ENCODE measurements around the gene BRD4. TPM values are rescaled to one million over a fixed set of nuclear protein-coding genes. Genes with fewer than 3 reads are reported as not detected.

BRD4 gene
- total RNA-seq, 4 donors from 2014 or later = 7.7 to 38.2 (median 31.3) TPM

- Histone ChIP-seq H3K36me3 (peaks cover 0 to 10% (median 0%) of the 10 kb centered on the region in 3 donors), H3K4me1 (peaks cover 74 to 100% (median 91%) of the 10 kb centered on the region in 3 donors), H3K4me3 (no peak overlapping the region), H3K27ac (no peak overlapping the region), H3K27me3 (no peaks in the 10 kb centered on the region), H3K9me3 (no peaks in the 10 kb centered on the region)
- DNase-seq = no peak
- intact Hi-C loops (cut with DNase I) = no loop called here
- TF ChIP-seq POLR2A (IDR thresholded peaks at IDR 0.05) (no peak), CTCF (IDR thresholded peaks at IDR 0.05) (no peak)
- WGBS, 2 donors = 55 to 62% methylated on average over 6 of the region's 6 CpGs
Measured at GRCh38 chr19:15300533-15301197, 31.7 kb downstream of the BRD4 start.

GRCh38 chr19:15299568-15300409 lies 32.5 kb downstream of the BRD4 start:
- peak overlapping the region; percentile 27 to 71 (median 57) for H3K27ac ChIP-seq
- intact Hi-C loops (cut with DNase I) = no loop called here
- DNase-seq = no peak

GRCh38 chr19:15298847-15299567 lies 33.3 kb downstream of the BRD4 start:
- Histone ChIP-seq H3K27ac (peak overlapping the region; percentile 45 to 71 (median 58)), H3K4me1 (peaks cover 79 to 100% (median 90%) of the 10 kb centered on the region in 3 donors), H3K4me3 (no peak overlapping the region), H3K36me3 (peaks cover 0 to 13% (median 0%) of the 10 kb centered on the region in 3 donors), H3K27me3 (no peaks in the 10 kb centered on the region), H3K9me3 (no peaks in the 10 kb centered on the region)
- WGBS, 2 donors = 64 to 77% methylated on average over 5 to 7 of the region's 7 CpGs
- intact Hi-C loops (cut with DNase I) = no loop called here
- TF ChIP-seq CTCF (IDR thresholded peaks at IDR 0.05) (no peak), POLR2A (IDR thresholded peaks at IDR 0.05) (no peak)
- no peak for DNase-seq

More at GRCh38 chr19:15299568-15300409, 32.5 kb downstream of the BRD4 start:
- TF ChIP-seq CTCF (IDR thresholded peaks at IDR 0.05) = no peak
- no peak for TF ChIP-seq POLR2A (IDR thresholded peaks at IDR 0.05)
- Histone ChIP-seq H3K4me1 (peaks cover 79 to 100% (median 90%) of the 10 kb centered on the region in 3 donors), H3K9me3 (no peaks in the 10 kb centered on the region), H3K4me3 (no peak overlapping the region), H3K27me3 (no peaks in the 10 kb centered on the region), H3K36me3 (peaks cover 0 to 13% (median 0%) of the 10 kb centered on the region in 3 donors)
- WGBS, 2 donors = 77 to 83% methylated on average over 10 to 12 of the region's 12 CpGs

- H3K27ac ChIP-seq = peak overlapping the region; percentile 43 to 71 (median 58)
- no peaks in the 10 kb centered on the region for H3K27me3 ChIP-seq
- DNase-seq = no peak
- TF ChIP-seq POLR2A (IDR thresholded peaks at IDR 0.05) = no peak
- TF ChIP-seq CTCF (IDR thresholded peaks at IDR 0.05) = peak in 1 of 6 experiments; percentile 29
- H3K9me3 ChIP-seq = no peaks in the 10 kb centered on the region
- peaks cover 79 to 100% (median 92%) of the 10 kb centered on the region in 3 donors for H3K4me1 ChIP-seq
- intact Hi-C loops (cut with DNase I) = no loop called here
- no peak overlapping the region for H3K4me3 ChIP-seq
- 29 to 32% methylated on average over 8 to 10 of the region's 10 CpGs for WGBS, 2 donors
- H3K36me3 ChIP-seq = peaks cover 0 to 13% (median 0%) of the 10 kb centered on the region in 3 donors
Measured at GRCh38 chr19:15297416-15298224, 34.7 kb downstream of the BRD4 start.
